ENCODE measurements around the gene DBT. TPM values are rescaled to one million over a fixed set of nuclear protein-coding genes. Genes with fewer than 3 reads are reported as not detected.

The DBT gene
- total RNA-seq, 1 donor from 2014 or later = 2.3 TPM

- no peaks in the 10 kb centered on the region for H3K4me1 ChIP-seq
- no peak for DNase-seq (ENCODE audit: low spot score in 2 of 2)
Measured at GRCh38 chr1:100162881-100163280, 86.8 kb downstream of the DBT start.

DNA sequence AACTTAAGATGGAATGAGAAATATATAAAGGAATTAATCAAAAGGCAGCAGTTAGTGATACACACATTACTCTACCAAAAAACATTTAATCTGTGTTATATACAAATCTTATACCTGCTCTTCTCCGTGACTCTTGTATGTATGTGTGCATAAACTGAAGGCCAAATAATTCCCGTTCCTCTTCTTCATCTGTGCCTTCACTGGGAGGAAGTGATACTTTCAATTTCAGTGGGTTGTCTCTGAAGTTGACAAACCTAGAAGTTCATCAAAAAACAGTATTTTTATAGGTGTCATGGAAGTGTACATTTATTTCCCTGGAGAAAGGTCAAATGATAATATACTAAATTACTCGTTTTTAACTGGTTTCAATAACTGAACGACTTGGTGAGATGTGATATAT, 97.4 kb downstream of the DBT start:
- peaks cover 2 to 14% of the 10 kb centered on the region in 2 donors for H3K36me3 ChIP-seq
- no peak overlapping the region for H3K27ac ChIP-seq
- no peaks in the 10 kb centered on the region for H3K4me1 ChIP-seq
- no peaks in the 10 kb centered on the region for H3K27me3 ChIP-seq
- no peak for DNase-seq (ENCODE audit: low spot score in 2 of 2)
- intact Hi-C loops (cut with DNase I) = no loop called here
- no peaks in the 10 kb centered on the region for H3K9me3 ChIP-seq
- no peak overlapping the region for H3K4me3 ChIP-seq
- no peak for TF ChIP-seq CTCF (IDR thresholded peaks at IDR 0.05)

More at GRCh38 chr1:100162881-100163280, 86.8 kb downstream of the DBT start:
- intact Hi-C loops (cut with DNase I) = no loop called here
- H3K36me3 ChIP-seq = no peaks in the 10 kb centered on the region
- no peak for TF ChIP-seq CTCF (IDR thresholded peaks at IDR 0.05)
- no peaks in the 10 kb centered on the region for H3K27me3 ChIP-seq
- H3K4me3 ChIP-seq = no peak overlapping the region
- no peak overlapping the region for H3K27ac ChIP-seq
- H3K9me3 ChIP-seq = no peaks in the 10 kb centered on the region

- intact Hi-C loops (cut with DNase I) = no loop called here
- TF ChIP-seq CTCF (IDR thresholded peaks at IDR 0.05) = no peak
Measured at GRCh38 chr1:100151679-100152078, 98.0 kb downstream of the DBT start.

DNA sequence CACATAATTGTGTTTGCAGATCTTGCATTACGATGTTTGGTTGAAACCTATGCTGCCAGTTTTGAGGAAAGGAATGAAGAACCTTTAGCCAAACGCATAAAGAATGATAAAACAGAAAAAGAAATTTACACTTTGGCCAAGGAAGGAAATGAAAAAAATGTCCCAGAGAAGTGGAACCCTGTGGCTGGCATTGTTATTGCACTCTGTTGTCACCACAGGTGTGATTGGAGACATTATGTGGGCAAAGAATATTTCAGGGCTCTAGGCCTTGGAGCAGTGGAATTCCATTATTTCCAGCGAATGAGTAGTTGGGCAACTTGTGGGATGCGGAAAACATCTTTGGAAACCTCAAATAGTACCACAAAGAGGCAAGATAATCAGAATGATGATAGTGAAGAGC, 101.8 kb downstream of the DBT start:
- DNase-seq (ENCODE audit: low spot score in 2 of 2) = no peak
- no peak overlapping the region for H3K27ac ChIP-seq
- H3K9me3 ChIP-seq = no peaks in the 10 kb centered on the region
- TF ChIP-seq CTCF (IDR thresholded peaks at IDR 0.05) = no peak
- H3K4me3 ChIP-seq = no peak overlapping the region
- no peaks in the 10 kb centered on the region for H3K4me1 ChIP-seq
- H3K36me3 ChIP-seq = peaks cover 36 to 54% of the 10 kb centered on the region in 2 donors
- no peaks in the 10 kb centered on the region for H3K27me3 ChIP-seq
- intact Hi-C loops (cut with DNase I) = no loop called here

More at GRCh38 chr1:100151679-100152078, 98.0 kb downstream of the DBT start:
- Histone ChIP-seq H3K27ac (no peak overlapping the region), H3K9me3 (no peaks in the 10 kb centered on the region), H3K4me1 (no peaks in the 10 kb centered on the region), H3K4me3 (no peak overlapping the region), H3K27me3 (no peaks in the 10 kb centered on the region), H3K36me3 (peaks cover 6 to 18% of the 10 kb centered on the region in 2 donors)
- DNase-seq (ENCODE audit: low spot score in 2 of 2) = no peak

DNA sequence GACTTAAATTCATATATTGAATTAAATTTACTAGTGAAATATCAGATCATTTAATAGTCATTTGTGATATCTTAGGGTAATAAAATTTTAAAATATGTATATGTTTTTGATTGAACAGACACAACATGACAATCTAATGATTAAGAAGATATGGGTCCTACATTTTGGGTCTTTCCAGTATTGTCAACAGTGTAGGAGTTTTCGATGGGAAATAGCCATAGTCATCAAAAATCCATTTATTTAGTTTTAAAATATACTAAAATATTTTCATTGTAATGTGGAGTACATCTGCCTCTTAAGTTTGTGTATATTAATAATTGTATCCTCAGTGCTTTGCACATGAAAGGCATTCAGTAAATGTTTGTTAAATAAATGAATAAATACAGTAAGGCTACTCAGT, 102.7 kb downstream of the DBT start:
- no peak for TF ChIP-seq CTCF (IDR thresholded peaks at IDR 0.05)
- H3K9me3 ChIP-seq = no peaks in the 10 kb centered on the region
- no peaks in the 10 kb centered on the region for H3K4me1 ChIP-seq
- no peaks in the 10 kb centered on the region for H3K27me3 ChIP-seq
- H3K4me3 ChIP-seq = no peak overlapping the region
- peaks cover 45 to 62% of the 10 kb centered on the region in 2 donors for H3K36me3 ChIP-seq
- no peak for DNase-seq (ENCODE audit: low spot score in 2 of 2)
- no peak overlapping the region for H3K27ac ChIP-seq
- intact Hi-C loops (cut with DNase I) = no loop called here

GRCh38 chr1:100145116-100145515, 104.5 kb downstream of the DBT start:
- no peak for DNase-seq (ENCODE audit: low spot score in 2 of 2)
- Histone ChIP-seq H3K4me1 (no peaks in the 10 kb centered on the region), H3K27ac (no peak overlapping the region), H3K9me3 (no peaks in the 10 kb centered on the region), H3K27me3 (no peaks in the 10 kb centered on the region), H3K36me3 (peaks cover 56 to 80% of the 10 kb centered on the region in 2 donors), H3K4me3 (no peak overlapping the region)
- intact Hi-C loops (cut with DNase I) = no loop called here
- no peak for TF ChIP-seq CTCF (IDR thresholded peaks at IDR 0.05)
